HEK293T (cell line): Measurements from ENCODE around the gene GOPC.

Experiments
- CTCF ChIA-PET: fragments of 350-600 bp; formaldehyde crosslinking; extraction: SDS; loops from one replicate; lab custom pipeline; 2021; ENCODE audit warnings: antibody characterized with exemption, inconsistent platforms; lab: Yijun Ruan, JAX
- POLR2A ChIA-PET: fragments of 350-600 bp; formaldehyde crosslinking; extraction: SDS; loops from one replicate; lab custom pipeline; 2020; ENCODE audit warnings: antibody characterized with exemption, inconsistent platforms; lab: Yijun Ruan, JAX
- DNase-seq: peaks from one replicate; pipeline ENCODE4 v3.0.0; 2012; ENCODE audit warnings: mixed read lengths; ENCODE audit errors: extremely low spot score
- ARNT ChIP-seq: fragments of 450-650 bp; IDR thresholded peaks from 2 replicates; pipeline ENCODE4 v1.6.1; 2017; ENCODE audit warnings: mild to moderate bottlenecking
- BHLHE40 ChIP-seq: fragments of 450-650 bp; IDR thresholded peaks from 2 replicates; pipeline ENCODE4 v1.6.1; 2016; ENCODE audit warnings: mild to moderate bottlenecking, moderate library complexity, borderline replicate concordance
- CTBP1 ChIP-seq: fragments of 450-650 bp; IDR thresholded peaks from 2 replicates; pipeline ENCODE4 v1.6.1; 2016; ENCODE audit warnings: borderline replicate concordance
- ELF4 ChIP-seq: fragments of 450-650 bp; IDR thresholded peaks from 2 replicates; pipeline ENCODE4 v1.6.1; 2017; ENCODE audit warnings: antibody characterized with exemption
- FOXA1 ChIP-seq: fragments of 450-650 bp; IDR thresholded peaks from 2 replicates; pipeline ENCODE4 v1.6.1; 2016; ENCODE audit warnings: mild to moderate bottlenecking
- FOXK2 ChIP-seq: fragments of 450-650 bp; IDR thresholded peaks from 2 replicates; pipeline ENCODE4 v1.6.1; 2016; ENCODE audit warnings: mild to moderate bottlenecking
- FOXM1 ChIP-seq: fragments of 450-650 bp; IDR thresholded peaks from 2 replicates; pipeline ENCODE4 v1.6.1; 2017; ENCODE audit warnings: mild to moderate bottlenecking, borderline replicate concordance
- HDGF ChIP-seq: fragments of 450-650 bp; IDR thresholded peaks from 2 replicates; pipeline ENCODE4 v1.6.1; 2017; ENCODE audit warnings: antibody characterized with exemption, borderline replicate concordance
- L3MBTL2 ChIP-seq: fragments of 450-650 bp; conservative IDR thresholded peaks from 2 replicates; pipeline ENCODE4 v1.6.1; 2016; ENCODE audit warnings: mild to moderate bottlenecking
- LEF1 ChIP-seq: fragments of 450-650 bp; IDR thresholded peaks from 2 replicates; pipeline ENCODE4 v1.6.1; 2017; ENCODE audit warnings: mild to moderate bottlenecking, borderline replicate concordance
- NFRKB ChIP-seq: fragments of 450-650 bp; IDR thresholded peaks from 2 replicates; pipeline ENCODE4 v1.6.1; 2016; ENCODE audit warnings: mild to moderate bottlenecking, moderate library complexity
- SP1 ChIP-seq: fragments of 450-650 bp; IDR thresholded peaks from 2 replicates; pipeline ENCODE4 v1.6.1; 2017
- SUZ12 ChIP-seq: fragments of 450-650 bp; IDR thresholded peaks from 2 replicates; pipeline ENCODE4 v1.6.1; 2016; ENCODE audit warnings: mild to moderate bottlenecking
- TARDBP ChIP-seq: fragments of 450-650 bp; IDR thresholded peaks from 2 replicates; pipeline ENCODE4 v1.6.1; 2016
- ZNF384 ChIP-seq: fragments of 450-650 bp; IDR thresholded peaks from 2 replicates; pipeline ENCODE4 v1.6.1; 2016
- TF ChIP-seq, protein P1 (sequence below): fragments of 450-650 bp; IDR thresholded peaks from 2 replicates; pipeline ENCODE4 v1.6.1; 2016

Gene GOPC

DNA sequence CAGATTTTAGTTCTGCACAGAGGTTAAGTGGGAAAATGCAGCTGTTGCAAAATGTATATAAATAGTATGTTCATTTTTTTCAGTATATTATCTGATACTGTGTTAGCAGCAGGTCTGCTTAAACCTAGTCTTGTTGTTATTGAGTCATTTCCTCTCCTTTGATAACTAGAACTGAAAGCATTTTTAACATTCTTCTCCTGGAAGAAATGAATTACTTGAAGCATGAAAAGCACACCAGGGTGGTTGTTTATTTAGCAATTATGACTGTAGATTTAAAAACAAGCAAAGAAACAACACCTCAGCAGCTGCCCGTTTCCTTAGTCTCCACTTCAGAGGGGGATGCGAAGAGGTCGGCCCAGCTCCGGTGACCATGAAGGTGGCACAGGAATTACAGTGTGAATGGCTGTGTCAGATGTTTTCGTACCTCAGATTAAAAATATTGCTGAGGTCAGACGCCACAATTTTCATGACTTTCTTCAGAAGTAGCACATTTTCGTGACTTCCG lies 53.5 kb downstream of the GOPC start:
- POLR2A ChIA-PET = no interaction called here
- CTCF ChIA-PET = no interaction called here
- TF ChIP-seq FOXM1 (no peak), ZNF384 (no peak), FOXK2 (no peak), LEF1 (no peak), HDGF (no peak), BHLHE40 (no peak), L3MBTL2 (no peak), ARNT (no peak), SP1 (no peak), CTBP1 (no peak), TARDBP (no peak), NFRKB (no peak), FOXA1 (no peak), ELF4 (no peak)
- TF ChIP-seq, protein P1, sequence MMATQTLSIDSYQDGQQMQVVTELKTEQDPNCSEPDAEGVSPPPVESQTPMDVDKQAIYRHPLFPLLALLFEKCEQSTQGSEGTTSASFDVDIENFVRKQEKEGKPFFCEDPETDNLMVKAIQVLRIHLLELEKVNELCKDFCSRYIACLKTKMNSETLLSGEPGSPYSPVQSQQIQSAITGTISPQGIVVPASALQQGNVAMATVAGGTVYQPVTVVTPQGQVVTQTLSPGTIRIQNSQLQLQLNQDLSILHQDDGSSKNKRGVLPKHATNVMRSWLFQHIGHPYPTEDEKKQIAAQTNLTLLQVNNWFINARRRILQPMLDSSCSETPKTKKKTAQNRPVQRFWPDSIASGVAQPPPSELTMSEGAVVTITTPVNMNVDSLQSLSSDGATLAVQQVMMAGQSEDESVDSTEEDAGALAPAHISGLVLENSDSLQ = no peak
- no peak for DNase-seq

- no peak for TF ChIP-seq SP1
- no peak for TF ChIP-seq HDGF
- no peak for TF ChIP-seq LEF1
- no peak for TF ChIP-seq BHLHE40
- TF ChIP-seq TARDBP = no peak
- TF ChIP-seq CTBP1 = no peak
- TF ChIP-seq FOXM1 = no peak
- TF ChIP-seq L3MBTL2 = no peak
- TF ChIP-seq SUZ12 = no peak
- TF ChIP-seq FOXA1 = no peak
- TF ChIP-seq ELF4 = no peak
- TF ChIP-seq FOXK2 = no peak
- no peak for TF ChIP-seq ARNT
- TF ChIP-seq, protein P1 = no peak
- no peak for TF ChIP-seq NFRKB
- TF ChIP-seq ZNF384 = no peak
- ChIA-PET POLR2A (no interaction called here), CTCF (interaction anchor here (0.8 kb wide), 1 partner anchor 98 kb away, joined by 3 read pairs; no protein-coding TSS in a partner anchor)
- DNase-seq = no peak
These were observed 54.4 kb downstream of the GOPC start for GRCh38 chr6:117547688-117548621.

DNA sequence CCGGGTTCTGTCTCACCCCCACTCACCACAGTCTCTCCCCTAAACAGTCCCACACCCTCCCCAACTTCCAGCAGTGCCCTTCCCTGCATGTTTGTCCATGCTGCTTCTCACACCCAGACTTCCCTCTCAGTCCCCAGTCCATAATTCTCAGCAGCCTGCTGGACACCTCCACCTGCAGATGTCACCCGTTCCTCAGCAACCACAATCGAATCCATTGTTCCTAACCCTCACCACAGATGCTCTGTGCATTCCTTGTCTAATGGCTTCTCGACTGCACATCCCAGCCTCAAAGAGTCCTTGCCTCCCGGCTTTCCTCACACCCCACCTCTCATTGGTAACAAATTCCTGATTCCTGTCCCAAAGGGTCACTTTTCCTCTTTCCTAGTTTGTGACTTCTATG lies 55.6 kb downstream of the GOPC start:
- TF ChIP-seq TARDBP (no peak), CTBP1 (no peak), HDGF (no peak), FOXA1 (no peak), ELF4 (no peak), ZNF384 (no peak), NFRKB (no peak), ARNT (no peak), BHLHE40 (no peak), LEF1 (no peak), SP1 (no peak), L3MBTL2 (no peak), FOXK2 (no peak), FOXM1 (no peak)
- TF ChIP-seq, protein P1 = no peak
- no peak for DNase-seq
- ChIA-PET POLR2A (no interaction called here), CTCF (interaction anchor here (0.8 kb wide), 1 partner anchor 97 kb away, joined by 3 read pairs; no protein-coding TSS in a partner anchor)

- DNase-seq = no peak
- ChIA-PET CTCF (interaction anchor here (0.6 kb wide), 1 partner anchor 10 kb away, joined by 6 read pairs; no protein-coding TSS in a partner anchor), POLR2A (no interaction called here)
- TF ChIP-seq, protein P1 = peak; percentile 21; the same call in 1 of the 2 replicates
- no peak for TF ChIP-seq NFRKB
- TF ChIP-seq LEF1 = no peak
- TF ChIP-seq ARNT = no peak
- no peak for TF ChIP-seq FOXK2
- no peak for TF ChIP-seq FOXM1
These were observed 57.1 kb downstream of the GOPC start for GRCh38 chr6:117545161-117545595.

DNA sequence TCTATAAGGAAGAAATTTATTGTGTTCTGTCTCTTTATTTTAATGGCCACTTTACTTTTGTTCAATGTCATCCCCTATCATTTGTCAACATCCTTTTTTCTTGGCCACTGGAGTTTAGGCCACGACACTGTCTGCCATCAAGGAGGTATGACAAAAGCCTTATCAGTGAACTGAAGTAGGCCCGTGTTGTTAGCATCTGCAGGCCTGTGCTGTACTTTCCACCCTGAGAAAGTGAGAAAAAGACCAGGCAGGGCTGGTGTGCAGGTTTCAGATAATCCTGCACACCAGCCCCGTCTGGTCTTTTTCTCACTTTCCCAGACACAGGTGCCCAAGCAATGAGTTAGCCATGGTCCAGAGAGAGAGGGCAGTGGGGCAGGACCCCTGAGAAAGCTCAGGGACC lies 57.6 kb downstream of the GOPC start:
- POLR2A ChIA-PET = no interaction called here
- CTCF ChIA-PET = interaction anchor here (0.6 kb wide), 1 partner anchor 10 kb away, joined by 6 read pairs; no protein-coding TSS in a partner anchor
- TF ChIP-seq HDGF (no peak), SUZ12 (no peak), ARNT (no peak), FOXK2 (no peak), CTBP1 (no peak)
- DNase-seq = no peak
